ENCODE data around the gene PIP4K2C. TPM values are rescaled to one million over a fixed set of nuclear protein-coding genes. Genes with fewer than 3 reads are reported as not detected.
A peak's percentile ranks its signal among the peaks of the same experiment; 100 is the strongest.

Gene PIP4K2C
- total RNA-seq, 1 donor from 2014 or later = 46.3 TPM

DNA sequence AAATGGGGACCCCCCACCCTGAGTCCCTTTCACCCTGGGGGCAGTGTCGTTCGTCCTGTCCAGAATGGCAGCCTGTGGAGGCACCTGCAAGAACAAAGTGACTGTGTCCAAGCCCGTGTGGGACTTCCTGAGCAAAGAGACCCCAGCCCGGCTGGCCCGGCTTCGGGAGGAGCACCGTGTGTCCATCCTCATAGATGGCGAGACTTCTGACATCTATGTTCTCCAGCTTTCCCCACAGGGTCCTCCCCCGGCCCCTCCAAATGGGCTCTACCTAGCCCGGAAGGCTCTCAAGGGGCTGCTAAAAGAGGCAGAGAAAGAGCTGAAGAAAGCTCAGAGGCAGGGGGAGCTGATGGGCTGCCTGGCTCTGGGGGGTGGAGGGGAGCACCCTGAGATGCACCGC lies 15.8 kb downstream of the PIP4K2C start:
- TF ChIP-seq, protein P1, sequence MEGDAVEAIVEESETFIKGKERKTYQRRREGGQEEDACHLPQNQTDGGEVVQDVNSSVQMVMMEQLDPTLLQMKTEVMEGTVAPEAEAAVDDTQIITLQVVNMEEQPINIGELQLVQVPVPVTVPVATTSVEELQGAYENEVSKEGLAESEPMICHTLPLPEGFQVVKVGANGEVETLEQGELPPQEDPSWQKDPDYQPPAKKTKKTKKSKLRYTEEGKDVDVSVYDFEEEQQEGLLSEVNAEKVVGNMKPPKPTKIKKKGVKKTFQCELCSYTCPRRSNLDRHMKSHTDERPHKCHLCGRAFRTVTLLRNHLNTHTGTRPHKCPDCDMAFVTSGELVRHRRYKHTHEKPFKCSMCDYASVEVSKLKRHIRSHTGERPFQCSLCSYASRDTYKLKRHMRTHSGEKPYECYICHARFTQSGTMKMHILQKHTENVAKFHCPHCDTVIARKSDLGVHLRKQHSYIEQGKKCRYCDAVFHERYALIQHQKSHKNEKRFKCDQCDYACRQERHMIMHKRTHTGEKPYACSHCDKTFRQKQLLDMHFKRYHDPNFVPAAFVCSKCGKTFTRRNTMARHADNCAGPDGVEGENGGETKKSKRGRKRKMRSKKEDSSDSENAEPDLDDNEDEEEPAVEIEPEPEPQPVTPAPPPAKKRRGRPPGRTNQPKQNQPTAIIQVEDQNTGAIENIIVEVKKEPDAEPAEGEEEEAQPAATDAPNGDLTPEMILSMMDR (IDR thresholded peaks at IDR 0.05; ENCODE audit: insufficient read depth, low read length, severe bottlenecking) = no peak
- H3K4me3 ChIP-seq (ENCODE audit: low read depth, low read length) = no peak overlapping the region
- FAIRE-seq = no peak

DNA sequence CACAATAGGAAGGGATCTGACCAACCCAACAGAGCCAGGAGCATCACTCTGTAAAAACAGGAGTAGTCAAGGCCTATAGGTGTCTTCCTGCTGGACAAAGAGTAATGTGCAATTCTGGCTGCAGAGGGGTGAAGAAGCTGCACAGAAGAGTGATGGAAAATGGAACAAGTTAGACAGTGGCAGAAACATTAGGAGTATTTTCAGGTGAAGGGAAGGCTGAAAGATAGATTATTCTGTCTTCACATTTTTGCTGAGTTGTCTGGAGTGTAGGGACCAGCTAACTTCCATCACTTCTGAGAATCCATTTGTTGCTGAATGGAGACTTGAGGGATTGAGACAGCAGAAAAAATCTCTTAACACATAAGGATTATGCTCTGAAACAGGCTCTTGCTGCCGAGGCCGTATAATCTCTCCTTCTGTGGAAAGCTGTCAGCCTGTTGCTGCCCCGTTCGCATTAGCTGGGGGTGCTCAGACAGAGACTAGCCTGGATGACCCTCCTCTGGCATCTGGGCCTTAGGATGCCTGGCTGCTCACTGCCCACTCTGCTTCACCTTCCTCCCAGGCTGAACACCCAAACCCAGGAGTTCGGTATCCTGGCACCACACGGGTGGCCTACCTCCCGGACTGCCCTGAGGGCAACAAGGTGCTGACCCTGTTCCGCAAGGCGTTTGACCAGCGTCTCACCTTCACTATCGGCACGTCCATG lies 17.1 kb downstream of the PIP4K2C start:
- Histone ChIP-seq H3K4me3 (ENCODE audit: low read depth, low read length) (no peak overlapping the region), H3K36me3 (ENCODE audit: control insufficient read depth, insufficient read depth, low read length) (no peaks in the 10 kb centered on the region), H3K27me3 (ENCODE audit: control insufficient read depth, insufficient read depth, low read length) (peaks cover 15% of the 10 kb centered on the region)
- DNase-seq (ENCODE audit: low read depth) = no peak
- peak; percentile 60 for FAIRE-seq
- TF ChIP-seq, protein P1 (IDR thresholded peaks at IDR 0.05; ENCODE audit: insufficient read depth, low read length, severe bottlenecking) = no peak

More for the DNA sequence above, 15.8 kb downstream of the PIP4K2C start:
- Histone ChIP-seq H3K27me3 (ENCODE audit: control insufficient read depth, insufficient read depth, low read length) (peaks cover 6% of the 10 kb centered on the region), H3K36me3 (ENCODE audit: control insufficient read depth, insufficient read depth, low read length) (no peaks in the 10 kb centered on the region)
- DNase-seq (ENCODE audit: low read depth) = no peak

DNA sequence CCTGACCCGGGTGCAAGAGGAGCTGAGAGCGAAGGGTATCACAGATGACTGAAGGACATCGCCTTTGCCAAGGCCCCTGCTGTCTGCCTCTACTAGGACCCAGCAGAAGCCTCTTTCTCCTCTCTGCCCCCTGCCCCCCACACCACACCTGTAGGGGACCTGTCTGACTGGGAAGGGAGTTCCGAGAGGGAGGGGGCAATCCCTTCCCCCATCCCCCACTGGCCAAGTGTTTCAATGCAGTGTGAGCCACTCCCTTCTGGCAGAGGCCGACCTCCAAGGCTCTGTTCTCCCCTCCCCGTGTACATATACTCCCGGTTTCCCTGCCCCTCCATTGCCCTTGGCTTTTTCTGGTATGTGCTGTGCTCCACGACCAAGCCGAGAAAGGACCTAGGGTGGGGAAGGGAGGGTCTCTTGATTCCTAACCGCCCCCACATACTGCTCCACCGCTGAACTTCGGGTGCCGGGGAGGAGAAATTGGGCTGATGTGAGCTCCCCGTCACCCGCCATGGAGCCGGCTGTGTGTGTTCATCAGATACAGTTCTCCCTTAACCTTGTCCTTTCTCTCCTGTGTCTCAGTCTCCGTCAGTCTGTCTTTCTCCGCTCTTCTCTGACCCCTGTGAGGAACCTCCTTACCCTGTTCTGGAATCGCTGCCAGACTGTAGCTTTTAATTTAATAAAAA lies 18.2 kb downstream of the PIP4K2C start:
- DNase-seq (ENCODE audit: low read depth) (no peak), FAIRE-seq (no peak)
- TF ChIP-seq, protein P1 (IDR thresholded peaks at IDR 0.05; ENCODE audit: insufficient read depth, low read length, severe bottlenecking) = no peak
- H3K4me3 ChIP-seq (ENCODE audit: low read depth, low read length) = no peak overlapping the region
- H3K36me3 ChIP-seq (ENCODE audit: control insufficient read depth, insufficient read depth, low read length) = no peaks in the 10 kb centered on the region
- H3K27me3 ChIP-seq (ENCODE audit: control insufficient read depth, insufficient read depth, low read length) = peaks cover 17% of the 10 kb centered on the region

DNA sequence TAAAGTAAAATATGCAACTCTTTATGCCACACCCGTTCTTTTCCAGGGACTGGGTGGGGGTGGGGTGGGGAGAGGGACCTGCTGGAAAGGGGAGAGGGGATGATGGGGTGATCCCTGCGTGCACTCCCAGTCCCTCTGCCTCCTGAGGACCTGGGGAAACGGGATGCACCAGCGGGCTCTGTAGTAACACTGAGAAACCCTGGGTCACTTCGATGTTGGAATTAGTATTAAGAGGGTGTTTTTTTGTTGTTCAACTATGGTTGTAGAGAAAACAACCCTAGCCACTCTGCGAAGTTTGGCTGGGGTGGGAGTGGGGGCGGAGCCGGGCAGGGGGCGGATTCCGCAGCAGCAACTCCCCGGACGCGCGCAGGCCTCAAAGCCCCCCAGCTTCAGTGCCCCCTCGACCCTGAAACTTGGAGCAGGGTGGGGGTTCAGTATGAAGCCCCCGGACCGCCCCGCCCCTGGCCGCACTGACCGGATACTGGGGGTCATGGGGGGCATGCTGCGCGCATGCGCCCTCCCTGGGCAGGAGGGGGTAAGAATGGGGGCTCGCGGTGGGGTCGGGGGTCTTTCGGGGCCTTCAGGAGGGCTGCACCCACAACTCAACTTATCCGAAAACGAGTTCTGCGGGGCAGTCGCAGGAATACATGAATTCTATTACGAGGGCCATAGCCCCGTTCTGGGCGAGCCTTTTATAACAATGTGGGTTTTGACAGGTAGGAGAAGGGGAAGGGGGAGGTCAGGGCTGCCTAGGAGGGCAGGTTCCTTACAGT lies 19.0 kb downstream of the PIP4K2C start:
- TF ChIP-seq, protein P1 (IDR thresholded peaks at IDR 0.05; ENCODE audit: insufficient read depth, low read length, severe bottlenecking) = no peak
- H3K4me3 ChIP-seq (ENCODE audit: low read depth, low read length) = no peak overlapping the region
- no peaks in the 10 kb centered on the region for H3K36me3 ChIP-seq (ENCODE audit: control insufficient read depth, insufficient read depth, low read length)
- FAIRE-seq (no peak), DNase-seq (ENCODE audit: low read depth) (no peak)
- peaks cover 17% of the 10 kb centered on the region for H3K27me3 ChIP-seq (ENCODE audit: control insufficient read depth, insufficient read depth, low read length)

DNA sequence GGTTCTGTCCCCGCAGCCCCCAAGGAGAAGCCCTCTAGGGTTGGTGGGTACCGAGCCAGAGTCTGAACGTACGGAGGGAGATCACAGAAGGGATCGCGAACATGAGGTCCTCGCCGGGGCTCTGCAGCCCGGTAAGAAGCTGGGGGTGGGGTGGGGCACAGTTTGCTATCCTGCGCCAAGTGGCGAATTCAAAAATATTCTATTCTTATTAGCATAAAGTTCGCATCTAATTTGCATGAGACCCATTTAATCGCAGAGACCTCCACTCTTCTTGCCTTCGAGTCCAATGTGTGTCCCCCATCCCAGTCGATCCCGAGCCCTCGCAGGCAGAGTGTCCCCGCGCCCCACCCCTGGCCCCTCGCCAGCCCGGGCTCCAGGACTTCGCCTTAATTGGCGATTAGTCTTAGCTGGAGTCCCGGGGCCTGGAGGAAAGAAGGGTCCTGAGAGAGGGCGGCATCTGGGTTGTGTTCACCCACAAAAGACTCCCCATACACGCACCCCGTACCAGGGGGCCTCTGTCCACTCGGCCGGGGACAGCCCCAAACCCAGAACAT lies 19.6 kb downstream of the PIP4K2C start:
- DNase-seq (ENCODE audit: low read depth) (no peak), FAIRE-seq (no peak)
- Histone ChIP-seq H3K4me3 (ENCODE audit: low read depth, low read length) (peak overlapping the region; percentile 32), H3K27me3 (ENCODE audit: control insufficient read depth, insufficient read depth, low read length) (peaks cover 17% of the 10 kb centered on the region), H3K36me3 (ENCODE audit: control insufficient read depth, insufficient read depth, low read length) (no peaks in the 10 kb centered on the region)
- TF ChIP-seq, protein P1 (IDR thresholded peaks at IDR 0.05; ENCODE audit: insufficient read depth, low read length, severe bottlenecking) = no peak

All from bronchial epithelial cell (primary cell).